Esophagus squamous epithelium (tissue), 4 donors: ENCODE data around the gene DCTN4.

ENCODE experiments used
- POLR2A ChIP-seq, 4 donors: fragments of 450-650 bp; IDR thresholded peaks; one replicate each; pipeline ENCODE4 v1.6.1; 2017; ENCODE audit warnings: antibody characterized with exemption in 4 of 4, mild to moderate bottlenecking in 4 of 4, moderate library complexity in 3 of 4
- TF ChIP-seq, protein P1 (sequence below), 6 experiments: fragments of 450-650 bp in 4 of 6; fragments of 200-600 bp in 2 of 6; sonication (generic) in 2 of 6; IDR thresholded peaks; one replicate each; pipeline ENCODE4 v1.5.1; 2016 to 2019; ENCODE audit warnings: antibody characterized with exemption in 6 of 6, mild to moderate bottlenecking in 4 of 6, moderate library complexity in 4 of 6

DNA sequence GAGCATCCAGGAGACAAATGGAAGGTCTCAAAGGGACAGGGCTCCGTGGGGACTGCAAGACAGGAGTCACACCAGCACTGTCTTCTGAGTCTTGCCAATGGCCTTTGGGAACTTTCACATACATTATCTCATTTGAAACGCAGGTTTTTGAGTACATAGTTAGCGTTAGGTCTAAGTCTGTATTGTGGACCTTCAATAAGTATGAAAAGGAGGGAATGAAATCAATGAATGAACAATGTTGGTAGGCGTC lies 442 bp upstream of the DCTN4 start:
- TF ChIP-seq, protein P1, sequence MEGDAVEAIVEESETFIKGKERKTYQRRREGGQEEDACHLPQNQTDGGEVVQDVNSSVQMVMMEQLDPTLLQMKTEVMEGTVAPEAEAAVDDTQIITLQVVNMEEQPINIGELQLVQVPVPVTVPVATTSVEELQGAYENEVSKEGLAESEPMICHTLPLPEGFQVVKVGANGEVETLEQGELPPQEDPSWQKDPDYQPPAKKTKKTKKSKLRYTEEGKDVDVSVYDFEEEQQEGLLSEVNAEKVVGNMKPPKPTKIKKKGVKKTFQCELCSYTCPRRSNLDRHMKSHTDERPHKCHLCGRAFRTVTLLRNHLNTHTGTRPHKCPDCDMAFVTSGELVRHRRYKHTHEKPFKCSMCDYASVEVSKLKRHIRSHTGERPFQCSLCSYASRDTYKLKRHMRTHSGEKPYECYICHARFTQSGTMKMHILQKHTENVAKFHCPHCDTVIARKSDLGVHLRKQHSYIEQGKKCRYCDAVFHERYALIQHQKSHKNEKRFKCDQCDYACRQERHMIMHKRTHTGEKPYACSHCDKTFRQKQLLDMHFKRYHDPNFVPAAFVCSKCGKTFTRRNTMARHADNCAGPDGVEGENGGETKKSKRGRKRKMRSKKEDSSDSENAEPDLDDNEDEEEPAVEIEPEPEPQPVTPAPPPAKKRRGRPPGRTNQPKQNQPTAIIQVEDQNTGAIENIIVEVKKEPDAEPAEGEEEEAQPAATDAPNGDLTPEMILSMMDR (IDR thresholded peaks at IDR 0.05): no peak
- no peak for TF ChIP-seq POLR2A (IDR thresholded peaks at IDR 0.05)
